ENCODE data around the gene BRD7.

Gene BRD7

GRCh38 chr16:50285406-50286003, 83.3 kb downstream of the BRD7 start:
- Histone ChIP-seq H3K27me3 (ENCODE audit: insufficient read depth, insufficient read length) (no peaks in the 10 kb centered on the region), H3K4me1 (ENCODE audit: insufficient read depth, insufficient read length) (peaks cover 6% of the 10 kb centered on the region), H3K9ac (ENCODE audit: insufficient read length, low read depth) (no peak overlapping the region), H3K4me3 (ENCODE audit: insufficient read length, low read depth) (no peak overlapping the region), H3K9me3 (ENCODE audit: insufficient read depth, low read length) (peaks cover 14% of the 10 kb centered on the region), H3K36me3 (ENCODE audit: insufficient read depth, insufficient read length, low read length) (peaks cover 29% of the 10 kb centered on the region)
- TF ChIP-seq SUZ12 (IDR thresholded peaks at IDR 0.05; ENCODE audit: extremely low read depth, insufficient read depth, insufficient read length) = no peak
- no peak for TF ChIP-seq YY1 (IDR thresholded peaks at IDR 0.05; ENCODE audit: insufficient read depth, insufficient read length)
- no peak for TF ChIP-seq ZNF274 (IDR thresholded peaks at IDR 0.05; ENCODE audit: low read depth, low read length)
- no peak for DNase-seq (ENCODE audit: low read depth, low spot score)

DNA sequence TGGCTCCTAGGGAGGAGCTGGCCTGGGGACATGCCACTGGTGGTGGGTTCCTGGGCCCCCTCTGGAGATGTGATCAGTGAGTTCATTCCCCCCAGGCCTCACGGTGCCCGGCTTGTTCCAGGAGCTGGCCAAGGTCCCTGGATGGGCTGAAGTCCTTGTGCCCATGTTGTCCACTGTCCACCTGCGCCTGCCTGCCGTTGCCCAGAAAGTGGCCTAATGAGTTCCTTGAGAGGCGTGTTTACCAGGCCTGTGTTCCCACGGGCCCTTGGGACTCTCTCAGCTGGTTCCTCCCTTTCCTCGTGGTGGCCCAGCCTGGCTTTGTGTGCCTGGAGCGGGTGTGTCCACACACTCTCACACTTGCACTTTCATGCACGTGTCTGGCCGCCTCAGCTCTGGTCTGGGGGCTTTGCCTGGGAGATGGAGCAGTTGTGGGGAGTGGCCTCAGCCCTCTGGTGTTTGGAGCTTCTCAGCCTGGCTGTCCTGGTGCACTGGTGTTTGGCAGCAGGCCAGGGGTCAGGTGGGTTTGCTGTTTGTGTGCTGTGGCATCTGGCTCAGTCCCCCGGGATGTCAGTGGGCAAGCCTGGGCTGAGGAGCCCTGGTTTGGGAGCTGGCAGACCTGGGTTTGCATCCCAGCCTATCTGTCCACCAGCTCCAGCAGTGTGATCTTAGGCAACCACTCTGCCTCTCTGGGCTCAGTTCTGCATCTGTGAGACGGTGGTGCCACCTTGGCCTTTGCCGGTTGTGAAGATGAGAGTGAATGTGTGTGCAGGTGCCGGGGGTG, 84.5 kb downstream of the BRD7 start:
- Histone ChIP-seq H3K4me3 (ENCODE audit: insufficient read length, low read depth) (no peak overlapping the region), H3K27me3 (ENCODE audit: insufficient read depth, insufficient read length) (no peaks in the 10 kb centered on the region), H3K4me1 (ENCODE audit: insufficient read depth, insufficient read length) (peaks cover 11% of the 10 kb centered on the region), H3K36me3 (ENCODE audit: insufficient read depth, insufficient read length, low read length) (peaks cover 19% of the 10 kb centered on the region), H3K9me3 (ENCODE audit: insufficient read depth, low read length) (peaks cover 14% of the 10 kb centered on the region), H3K9ac (ENCODE audit: insufficient read length, low read depth) (no peak overlapping the region)
- TF ChIP-seq YY1 (IDR thresholded peaks at IDR 0.05; ENCODE audit: insufficient read depth, insufficient read length) (no peak), SUZ12 (IDR thresholded peaks at IDR 0.05; ENCODE audit: extremely low read depth, insufficient read depth, insufficient read length) (no peak), ZNF274 (IDR thresholded peaks at IDR 0.05; ENCODE audit: low read depth, low read length) (no peak)
- no peak for DNase-seq (ENCODE audit: low read depth, low spot score)

- Histone ChIP-seq H3K4me3 (ENCODE audit: insufficient read length, low read depth) (no peak overlapping the region), H3K4me1 (ENCODE audit: insufficient read depth, insufficient read length) (peaks cover 11% of the 10 kb centered on the region)
- DNase-seq (ENCODE audit: low read depth, low spot score) = no peak
Observed at GRCh38 chr16:50282955-50283631, 85.7 kb downstream of the BRD7 start.

GRCh38 chr16:50282010-50282538, 86.7 kb downstream of the BRD7 start:
- H3K27me3 ChIP-seq (ENCODE audit: insufficient read depth, insufficient read length) = no peaks in the 10 kb centered on the region
- peaks cover 11% of the 10 kb centered on the region for H3K4me1 ChIP-seq (ENCODE audit: insufficient read depth, insufficient read length)
- no peak for DNase-seq (ENCODE audit: low read depth, low spot score)
- H3K4me3 ChIP-seq (ENCODE audit: insufficient read length, low read depth) = no peak overlapping the region
- TF ChIP-seq ZNF274 (IDR thresholded peaks at IDR 0.05; ENCODE audit: low read depth, low read length) (no peak), SUZ12 (IDR thresholded peaks at IDR 0.05; ENCODE audit: extremely low read depth, insufficient read depth, insufficient read length) (no peak), YY1 (IDR thresholded peaks at IDR 0.05; ENCODE audit: insufficient read depth, insufficient read length) (no peak)
- peaks cover 6% of the 10 kb centered on the region for H3K36me3 ChIP-seq (ENCODE audit: insufficient read depth, insufficient read length, low read length)
- no peak overlapping the region for H3K9ac ChIP-seq (ENCODE audit: insufficient read length, low read depth)
- H3K9me3 ChIP-seq (ENCODE audit: insufficient read depth, low read length) = peaks cover 12% of the 10 kb centered on the region

More at GRCh38 chr16:50282955-50283631, 85.7 kb downstream of the BRD7 start:
- H3K9me3 ChIP-seq (ENCODE audit: insufficient read depth, low read length) = peaks cover 14% of the 10 kb centered on the region
- peaks cover 11% of the 10 kb centered on the region for H3K36me3 ChIP-seq (ENCODE audit: insufficient read depth, insufficient read length, low read length)
- no peaks in the 10 kb centered on the region for H3K27me3 ChIP-seq (ENCODE audit: insufficient read depth, insufficient read length)
- no peak for TF ChIP-seq YY1 (IDR thresholded peaks at IDR 0.05; ENCODE audit: insufficient read depth, insufficient read length)
- no peak for TF ChIP-seq ZNF274 (IDR thresholded peaks at IDR 0.05; ENCODE audit: low read depth, low read length)
- no peak for TF ChIP-seq SUZ12 (IDR thresholded peaks at IDR 0.05; ENCODE audit: extremely low read depth, insufficient read depth, insufficient read length)
- no peak overlapping the region for H3K9ac ChIP-seq (ENCODE audit: insufficient read length, low read depth)

GRCh38 chr16:50281391-50282009, 87.3 kb downstream of the BRD7 start:
- Histone ChIP-seq H3K9me3 (ENCODE audit: insufficient read depth, low read length) (peaks cover 7% of the 10 kb centered on the region), H3K4me3 (ENCODE audit: insufficient read length, low read depth) (no peak overlapping the region), H3K27me3 (ENCODE audit: insufficient read depth, insufficient read length) (no peaks in the 10 kb centered on the region), H3K4me1 (ENCODE audit: insufficient read depth, insufficient read length) (peaks cover 11% of the 10 kb centered on the region), H3K36me3 (ENCODE audit: insufficient read depth, insufficient read length, low read length) (peaks cover 2% of the 10 kb centered on the region), H3K9ac (ENCODE audit: insufficient read length, low read depth) (no peak overlapping the region)
- no peak for DNase-seq (ENCODE audit: low read depth, low spot score)
- TF ChIP-seq SUZ12 (IDR thresholded peaks at IDR 0.05; ENCODE audit: extremely low read depth, insufficient read depth, insufficient read length) = no peak
- TF ChIP-seq YY1 (IDR thresholded peaks at IDR 0.05; ENCODE audit: insufficient read depth, insufficient read length) = no peak
- TF ChIP-seq ZNF274 (IDR thresholded peaks at IDR 0.05; ENCODE audit: low read depth, low read length) = no peak

- no peak overlapping the region for H3K9ac ChIP-seq (ENCODE audit: insufficient read length, low read depth)
- H3K36me3 ChIP-seq (ENCODE audit: insufficient read depth, insufficient read length, low read length) = no peaks in the 10 kb centered on the region
- no peaks in the 10 kb centered on the region for H3K27me3 ChIP-seq (ENCODE audit: insufficient read depth, insufficient read length)
- peaks cover under 1% of the 10 kb centered on the region; the same call in 1 of the 2 replicates for H3K9me3 ChIP-seq (ENCODE audit: insufficient read depth, low read length)
- peaks cover 11% of the 10 kb centered on the region for H3K4me1 ChIP-seq (ENCODE audit: insufficient read depth, insufficient read length)
- no peak for DNase-seq (ENCODE audit: low read depth, low spot score)
- no peak overlapping the region for H3K4me3 ChIP-seq (ENCODE audit: insufficient read length, low read depth)
- TF ChIP-seq YY1 (IDR thresholded peaks at IDR 0.05; ENCODE audit: insufficient read depth, insufficient read length) (no peak), ZNF274 (IDR thresholded peaks at IDR 0.05; ENCODE audit: low read depth, low read length) (no peak), SUZ12 (IDR thresholded peaks at IDR 0.05; ENCODE audit: extremely low read depth, insufficient read depth, insufficient read length) (no peak)
Observed at GRCh38 chr16:50280932-50281331, 87.9 kb downstream of the BRD7 start.

All from NT2/D1 (cell line).